Neural progenitor cell (in vitro differentiated cells): ENCODE data around the gene EDNRB. TPM values are rescaled to one million over a fixed set of nuclear protein-coding genes. Genes with fewer than 3 reads are reported as not detected.
A peak's percentile ranks its signal among the peaks of the same experiment; 100 is the strongest.

Experiments
- DNase-seq: peaks from one replicate; pipeline ENCODE4 v3.0.0-alpha.2; 2016; ENCODE audit warnings: low spot score
- H2AFZ ChIP-seq: fragments of 200-600 bp; sonication (generic); replicated peaks from 2 replicates; pipeline ENCODE4 v1.6.1; 2016; ENCODE audit warnings: antibody characterized with exemption
- H3F3A ChIP-seq: fragments of 200-600 bp; sonication (generic); 2 replicates; pipeline ENCODE4 v1.6.1; 2016; ENCODE audit warnings: antibody characterized with exemption, low read depth
- H3K27ac ChIP-seq: fragments of 200-600 bp; sonication (generic); 2 replicates; pipeline ENCODE4 v1.5.1; 2016; ENCODE audit warnings: mild to moderate bottlenecking
- H3K27me3 ChIP-seq: fragments of 200-600 bp; sonication (generic); 2 replicates; pipeline ENCODE4 v1.6.1; 2016; ENCODE audit warnings: mild to moderate bottlenecking, moderate library complexity
- H3K36me3 ChIP-seq: fragments of 200-600 bp; sonication (generic); 2 replicates; pipeline ENCODE4 v1.5.1; 2016
- H3K4me1 ChIP-seq: fragments of 200-600 bp; sonication (generic); 2 replicates; pipeline ENCODE4 v1.6.1; 2016; ENCODE audit warnings: mixed run types
- H3K4me2 ChIP-seq: fragments of 200-600 bp; sonication (generic); 2 replicates; pipeline ENCODE4 v1.6.1; 2016
- H3K4me3 ChIP-seq: fragments of 200-600 bp; sonication (generic); 2 replicates; pipeline ENCODE4 v1.5.1; 2016
- H3K79me2 ChIP-seq: fragments of 200-600 bp; sonication (generic); 2 replicates; pipeline ENCODE4 v1.6.1; 2016; ENCODE audit warnings: low read depth
- H3K9ac ChIP-seq: fragments of 200-600 bp; sonication (generic); 2 replicates; pipeline ENCODE4 v1.6.1; 2016
- H3K9me3 ChIP-seq: fragments of 200-600 bp; sonication (generic); 2 replicates; pipeline ENCODE4 v1.5.1; 2016; ENCODE audit warnings: low read depth
- H4K20me1 ChIP-seq: fragments of 200-600 bp; sonication (generic); 2 replicates; pipeline ENCODE4 v1.6.1; 2016; ENCODE audit warnings: low read depth
- H3K27ac Mint-ChIP-seq: 3 replicates; pipeline ENCODE4 v1.8.0; 2021; ENCODE audit warnings: mixed read lengths
- H3K27me3 Mint-ChIP-seq: 2 replicates; pipeline ENCODE4 v1.8.0; 2022; ENCODE audit warnings: low read depth, mild to moderate bottlenecking, inconsistent platforms, moderate library complexity, mixed read lengths; ENCODE audit not compliant: insufficient read depth
- H3K36me3 Mint-ChIP-seq: 3 replicates; pipeline ENCODE4 v1.8.0; 2021; ENCODE audit warnings: mixed read lengths
- H3K4me1 Mint-ChIP-seq: 3 replicates; pipeline ENCODE4 v1.8.0; 2021; ENCODE audit warnings: mixed read lengths
- H3K4me3 Mint-ChIP-seq: 3 replicates; pipeline ENCODE4 v1.8.0; 2021; ENCODE audit warnings: mild to moderate bottlenecking, moderate library complexity, mixed read lengths
- H3K9me3 Mint-ChIP-seq: 3 replicates; pipeline ENCODE4 v1.8.0; 2020; ENCODE audit warnings: mixed read lengths
- EZH2 ChIP-seq: fragments of 200-600 bp; sonication (generic); IDR thresholded peaks from 2 replicates; pipeline ENCODE4 v1.6.1; 2017; ENCODE audit warnings: antibody characterized with exemption, mild to moderate bottlenecking, moderate library complexity
- EZH2phosphoT487 ChIP-seq: fragments of 200-600 bp; sonication (generic); IDR thresholded peaks from 2 replicates; pipeline ENCODE4 v1.6.1; 2017; ENCODE audit warnings: antibody characterized with exemption
- total RNA-seq: library from RNA; depleted of rRNA; stranded (reverse); fragments of >200 nt; gene quantifications from 2 replicates; pipeline ENCODE4 v1.2.3, GENCODE V29; 2015; ENCODE audit warnings: low replicate concordance
- TF ChIP-seq, protein P1 (sequence below): fragments of 200-600 bp; sonication (generic); IDR thresholded peaks from 2 replicates; pipeline ENCODE4 v1.5.1; 2017; ENCODE audit warnings: antibody characterized with exemption, mild to moderate bottlenecking

EDNRB gene
- total RNA-seq, 1 donor from 2014 or later = 2.2 TPM

GRCh38 chr13:77876176-77876575 is 42.5 kb downstream of the EDNRB start:
- no peak overlapping the region for H3K9ac ChIP-seq
- H3K9me3 ChIP-seq = no peaks in the 10 kb centered on the region
- H3K4me3 Mint-ChIP-seq = no peak overlapping the region
- peak overlapping the region; percentile 83 for H2AFZ ChIP-seq
- peaks cover 6% of the 10 kb centered on the region for H3K4me1 Mint-ChIP-seq
- no peak overlapping the region for H3K27ac ChIP-seq
- H3K27ac Mint-ChIP-seq = peak overlapping the region; percentile 89
- no peaks in the 10 kb centered on the region for H3K27me3 Mint-ChIP-seq
- no peak overlapping the region for H3K4me3 ChIP-seq
- no peaks in the 10 kb centered on the region for H3K36me3 ChIP-seq
- H3K4me1 ChIP-seq = peaks cover 10% of the 10 kb centered on the region
- H4K20me1 ChIP-seq = no peaks in the 10 kb centered on the region
- TF ChIP-seq, protein P1, sequence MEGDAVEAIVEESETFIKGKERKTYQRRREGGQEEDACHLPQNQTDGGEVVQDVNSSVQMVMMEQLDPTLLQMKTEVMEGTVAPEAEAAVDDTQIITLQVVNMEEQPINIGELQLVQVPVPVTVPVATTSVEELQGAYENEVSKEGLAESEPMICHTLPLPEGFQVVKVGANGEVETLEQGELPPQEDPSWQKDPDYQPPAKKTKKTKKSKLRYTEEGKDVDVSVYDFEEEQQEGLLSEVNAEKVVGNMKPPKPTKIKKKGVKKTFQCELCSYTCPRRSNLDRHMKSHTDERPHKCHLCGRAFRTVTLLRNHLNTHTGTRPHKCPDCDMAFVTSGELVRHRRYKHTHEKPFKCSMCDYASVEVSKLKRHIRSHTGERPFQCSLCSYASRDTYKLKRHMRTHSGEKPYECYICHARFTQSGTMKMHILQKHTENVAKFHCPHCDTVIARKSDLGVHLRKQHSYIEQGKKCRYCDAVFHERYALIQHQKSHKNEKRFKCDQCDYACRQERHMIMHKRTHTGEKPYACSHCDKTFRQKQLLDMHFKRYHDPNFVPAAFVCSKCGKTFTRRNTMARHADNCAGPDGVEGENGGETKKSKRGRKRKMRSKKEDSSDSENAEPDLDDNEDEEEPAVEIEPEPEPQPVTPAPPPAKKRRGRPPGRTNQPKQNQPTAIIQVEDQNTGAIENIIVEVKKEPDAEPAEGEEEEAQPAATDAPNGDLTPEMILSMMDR = no peak
- TF ChIP-seq EZH2phosphoT487 = no peak
- no peak for TF ChIP-seq EZH2
- no peaks in the 10 kb centered on the region for H3K79me2 ChIP-seq
- peaks cover 12% of the 10 kb centered on the region for H3K9me3 Mint-ChIP-seq
- DNase-seq = no peak
- no peak overlapping the region for H3K4me2 ChIP-seq
- no peaks in the 10 kb centered on the region for H3K27me3 ChIP-seq
- H3F3A ChIP-seq = no peaks in the 10 kb centered on the region
- no peaks in the 10 kb centered on the region for H3K36me3 Mint-ChIP-seq

DNA sequence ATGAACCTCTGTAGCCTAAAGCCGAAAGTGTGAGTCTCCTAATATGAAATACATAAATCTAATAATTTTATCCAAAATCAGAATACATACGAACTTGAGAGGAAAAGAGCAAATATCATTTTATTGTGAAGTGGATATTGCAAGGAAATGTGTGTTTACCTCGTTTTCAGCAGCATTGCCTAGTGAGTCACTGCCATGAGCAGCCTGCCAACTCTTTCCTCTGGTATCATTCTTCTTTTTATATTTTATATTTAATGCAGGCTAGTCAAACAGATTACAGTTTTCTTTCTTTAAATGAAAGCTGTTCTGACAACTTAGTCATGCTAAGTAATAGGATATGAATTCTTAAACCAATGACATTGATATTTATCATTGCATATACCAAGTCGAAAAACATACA is 44.2 kb downstream of the EDNRB start:
- Histone ChIP-seq H3K9me3 (no peaks in the 10 kb centered on the region), H2AFZ (no peak overlapping the region), H3K4me2 (no peak overlapping the region), H3K9ac (no peak overlapping the region), H3F3A (no peaks in the 10 kb centered on the region), H3K79me2 (no peaks in the 10 kb centered on the region), H3K36me3 (no peaks in the 10 kb centered on the region), H3K4me3 (no peak overlapping the region), H3K27me3 (no peaks in the 10 kb centered on the region), H3K4me1 (peaks cover 10% of the 10 kb centered on the region), H4K20me1 (no peaks in the 10 kb centered on the region), H3K27ac (no peak overlapping the region)
- no peak overlapping the region for H3K4me3 Mint-ChIP-seq
- no peaks in the 10 kb centered on the region for H3K27me3 Mint-ChIP-seq
- no peak for DNase-seq
- no peak overlapping the region for H3K27ac Mint-ChIP-seq
- H3K9me3 Mint-ChIP-seq = peaks cover 19% of the 10 kb centered on the region
- TF ChIP-seq EZH2phosphoT487 (no peak), EZH2 (no peak)
- TF ChIP-seq, protein P1 = no peak
- H3K36me3 Mint-ChIP-seq = no peaks in the 10 kb centered on the region
- peaks cover 6% of the 10 kb centered on the region for H3K4me1 Mint-ChIP-seq

DNA sequence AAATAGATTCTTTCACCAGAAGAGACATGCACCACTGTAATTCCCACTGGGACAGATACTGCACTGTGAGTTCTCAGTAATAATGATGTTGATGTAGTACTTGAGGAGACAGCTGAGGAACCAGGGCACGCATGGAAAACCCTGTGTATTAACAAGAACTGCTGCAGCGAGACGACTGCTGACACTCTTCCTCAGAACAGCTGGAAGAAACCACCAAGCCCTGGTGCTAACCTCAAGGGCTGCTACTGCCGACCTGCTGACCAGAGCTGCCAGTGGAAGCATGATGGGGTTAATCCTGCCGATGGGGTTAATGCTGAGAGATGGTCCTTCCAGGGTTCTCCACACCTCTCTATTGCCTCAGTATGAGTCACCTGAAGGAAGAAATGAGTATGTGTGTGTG is 45.6 kb downstream of the EDNRB start:
- Histone ChIP-seq H3K9me3 (no peaks in the 10 kb centered on the region), H3K9ac (no peak overlapping the region), H3F3A (peaks cover 1% of the 10 kb centered on the region), H3K27ac (no peak overlapping the region), H3K4me2 (no peak overlapping the region), H4K20me1 (no peaks in the 10 kb centered on the region), H3K79me2 (no peaks in the 10 kb centered on the region), H2AFZ (no peak overlapping the region), H3K4me3 (no peak overlapping the region), H3K36me3 (no peaks in the 10 kb centered on the region), H3K27me3 (no peaks in the 10 kb centered on the region), H3K4me1 (peaks cover 10% of the 10 kb centered on the region)
- H3K4me1 Mint-ChIP-seq = peaks cover 6% of the 10 kb centered on the region
- H3K9me3 Mint-ChIP-seq = peaks cover 25% of the 10 kb centered on the region
- DNase-seq = no peak
- H3K27me3 Mint-ChIP-seq = no peaks in the 10 kb centered on the region
- no peak overlapping the region for H3K4me3 Mint-ChIP-seq
- peak overlapping the region; percentile 88 for H3K27ac Mint-ChIP-seq
- TF ChIP-seq, protein P1 = no peak
- TF ChIP-seq EZH2phosphoT487 (no peak), EZH2 (no peak)
- peaks cover 7% of the 10 kb centered on the region for H3K36me3 Mint-ChIP-seq

DNA sequence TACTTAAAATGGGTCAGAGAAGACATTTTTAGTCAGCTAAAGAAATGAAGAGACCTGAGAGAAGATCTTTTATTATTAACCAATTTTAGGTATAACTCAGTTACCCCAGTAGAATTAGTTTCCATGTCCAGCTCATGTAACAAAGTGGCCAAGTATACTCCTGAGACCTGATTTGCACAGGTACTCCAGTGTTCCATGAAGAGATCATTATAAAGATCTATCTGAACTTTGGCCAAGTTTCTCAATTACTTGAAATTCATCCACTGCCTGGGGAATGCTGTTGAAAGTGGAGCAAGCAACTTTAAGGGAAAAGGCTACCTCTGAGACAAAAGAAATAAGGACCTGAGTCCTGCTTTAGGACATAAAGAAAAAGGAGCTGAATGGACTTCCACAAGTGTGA is 47.0 kb downstream of the EDNRB start:
- H3F3A ChIP-seq = peaks cover 11% of the 10 kb centered on the region
- Mint-ChIP-seq H3K36me3 (peaks cover 11% of the 10 kb centered on the region), H3K27me3 (no peaks in the 10 kb centered on the region), H3K4me1 (peaks cover 6% of the 10 kb centered on the region), H3K9me3 (peaks cover 34% of the 10 kb centered on the region), H3K4me3 (no peak overlapping the region), H3K27ac (no peak overlapping the region)
- no peaks in the 10 kb centered on the region for H3K79me2 ChIP-seq
- TF ChIP-seq EZH2phosphoT487 = no peak
- TF ChIP-seq EZH2 = no peak
- TF ChIP-seq, protein P1 = no peak
- no peaks in the 10 kb centered on the region for H3K36me3 ChIP-seq
- no peak for DNase-seq
- peaks cover 14% of the 10 kb centered on the region for H3K4me1 ChIP-seq
- H3K27me3 ChIP-seq = no peaks in the 10 kb centered on the region
- H3K9ac ChIP-seq = no peak overlapping the region
- no peak overlapping the region for H3K4me2 ChIP-seq
- H4K20me1 ChIP-seq = no peaks in the 10 kb centered on the region
- H3K9me3 ChIP-seq = no peaks in the 10 kb centered on the region
- no peak overlapping the region for H3K4me3 ChIP-seq
- H3K27ac ChIP-seq = no peak overlapping the region
- H2AFZ ChIP-seq = no peak overlapping the region
